Endothelial cell of umbilical vein (primary cell): ENCODE measurements around the gene ZMIZ1.

Experiments used
- EZH2 ChIP-seq: IDR thresholded peaks from 2 replicates; pipeline ENCODE4 v1.6.1; 2012; ENCODE audit warnings: borderline replicate concordance, low read depth, mild to moderate bottlenecking, moderate library complexity, low read length, inconsistent platforms; ENCODE audit not compliant: severe bottlenecking
- FOS ChIP-seq: IDR thresholded peaks from 2 replicates; pipeline ENCODE4 v1.6.1; 2011; ENCODE audit warnings: mild to moderate bottlenecking, low read length, moderate library complexity, borderline replicate concordance; ENCODE audit not compliant: insufficient read depth
- GATA2 ChIP-seq: IDR thresholded peaks from 2 replicates; pipeline ENCODE4 v1.7.0; 2011; ENCODE audit warnings: low read depth, mild to moderate bottlenecking, moderate library complexity, mixed read lengths, low read length; ENCODE audit not compliant: insufficient read length, insufficient read depth
- MAX ChIP-seq: IDR thresholded peaks from 2 replicates; pipeline ENCODE4 v1.6.1; 2011; ENCODE audit not compliant: insufficient read depth, insufficient read length
- MYC ChIP-seq: IDR thresholded peaks from one replicate; pipeline ENCODE4 v1.6.1; 2011; ENCODE audit warnings: mild to moderate bottlenecking, low read depth, low read length
- POLR2A ChIP-seq: IDR thresholded peaks from 2 replicates; pipeline ENCODE4 v1.6.1; 2012; ENCODE audit warnings: low read depth, mild to moderate bottlenecking, control low read depth, low read length
- POLR2AphosphoS5 ChIP-seq: IDR thresholded peaks from 2 replicates; pipeline ENCODE4 v1.6.1; 2012; ENCODE audit warnings: low read depth, mild to moderate bottlenecking, control low read depth, low read length, moderate library complexity; ENCODE audit not compliant: insufficient read depth
- TF ChIP-seq, protein P1 (sequence below), 2 donors: IDR thresholded peaks; 1 replicate in 1 of 2; 2 replicates in 1 of 2; pipeline ENCODE4 v1.5.1; 2011; ENCODE audit warnings: low read length in 2 of 2, mild to moderate bottlenecking in 2 of 2, moderate library complexity in 2 of 2, control low read depth in 1 of 2, inconsistent platforms in 1 of 2, low read depth in 1 of 2; ENCODE audit not compliant: insufficient read depth in 1 of 2; ENCODE audit errors: extremely low read depth in 1 of 2

DNA sequence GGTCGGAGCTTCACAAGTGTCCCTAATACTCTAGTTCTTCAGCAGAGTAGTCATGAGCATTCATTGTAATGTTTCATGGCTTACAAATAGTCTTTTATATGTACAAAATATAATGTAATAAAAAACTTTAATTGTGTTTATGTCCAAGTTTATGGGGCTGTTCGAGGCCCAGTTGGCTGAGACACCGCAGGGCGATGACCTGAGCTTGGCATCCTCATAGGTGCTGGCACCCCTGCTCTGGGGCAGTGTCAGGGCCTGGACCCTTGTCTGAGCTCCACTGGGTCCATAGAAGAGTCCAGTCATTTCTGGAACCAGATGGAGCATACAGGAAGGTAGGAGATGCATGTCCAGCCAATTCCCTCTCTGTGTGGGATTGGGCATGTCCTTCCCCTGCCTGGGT lies 12.9 kb upstream of the ZMIZ1 start:
- TF ChIP-seq, protein P1, sequence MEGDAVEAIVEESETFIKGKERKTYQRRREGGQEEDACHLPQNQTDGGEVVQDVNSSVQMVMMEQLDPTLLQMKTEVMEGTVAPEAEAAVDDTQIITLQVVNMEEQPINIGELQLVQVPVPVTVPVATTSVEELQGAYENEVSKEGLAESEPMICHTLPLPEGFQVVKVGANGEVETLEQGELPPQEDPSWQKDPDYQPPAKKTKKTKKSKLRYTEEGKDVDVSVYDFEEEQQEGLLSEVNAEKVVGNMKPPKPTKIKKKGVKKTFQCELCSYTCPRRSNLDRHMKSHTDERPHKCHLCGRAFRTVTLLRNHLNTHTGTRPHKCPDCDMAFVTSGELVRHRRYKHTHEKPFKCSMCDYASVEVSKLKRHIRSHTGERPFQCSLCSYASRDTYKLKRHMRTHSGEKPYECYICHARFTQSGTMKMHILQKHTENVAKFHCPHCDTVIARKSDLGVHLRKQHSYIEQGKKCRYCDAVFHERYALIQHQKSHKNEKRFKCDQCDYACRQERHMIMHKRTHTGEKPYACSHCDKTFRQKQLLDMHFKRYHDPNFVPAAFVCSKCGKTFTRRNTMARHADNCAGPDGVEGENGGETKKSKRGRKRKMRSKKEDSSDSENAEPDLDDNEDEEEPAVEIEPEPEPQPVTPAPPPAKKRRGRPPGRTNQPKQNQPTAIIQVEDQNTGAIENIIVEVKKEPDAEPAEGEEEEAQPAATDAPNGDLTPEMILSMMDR (IDR thresholded peaks at IDR 0.05; ENCODE audit: extremely low read depth in 1 of 2, insufficient read depth in 1 of 2, low read depth in 1 of 2, low read length in 2 of 2), result no peak
- no peak for TF ChIP-seq POLR2AphosphoS5
- TF ChIP-seq POLR2A, result no peak
- no peak for TF ChIP-seq FOS
- no peak for TF ChIP-seq EZH2
- TF ChIP-seq MAX, result no peak
- no peak for TF ChIP-seq GATA2
- TF ChIP-seq MYC, result no peak
